ENCODE data around the gene CHSY1.

- TF ChIP-seq EP300 (IDR thresholded peaks at IDR 0.05), result no peak
- TF ChIP-seq, protein P1, sequence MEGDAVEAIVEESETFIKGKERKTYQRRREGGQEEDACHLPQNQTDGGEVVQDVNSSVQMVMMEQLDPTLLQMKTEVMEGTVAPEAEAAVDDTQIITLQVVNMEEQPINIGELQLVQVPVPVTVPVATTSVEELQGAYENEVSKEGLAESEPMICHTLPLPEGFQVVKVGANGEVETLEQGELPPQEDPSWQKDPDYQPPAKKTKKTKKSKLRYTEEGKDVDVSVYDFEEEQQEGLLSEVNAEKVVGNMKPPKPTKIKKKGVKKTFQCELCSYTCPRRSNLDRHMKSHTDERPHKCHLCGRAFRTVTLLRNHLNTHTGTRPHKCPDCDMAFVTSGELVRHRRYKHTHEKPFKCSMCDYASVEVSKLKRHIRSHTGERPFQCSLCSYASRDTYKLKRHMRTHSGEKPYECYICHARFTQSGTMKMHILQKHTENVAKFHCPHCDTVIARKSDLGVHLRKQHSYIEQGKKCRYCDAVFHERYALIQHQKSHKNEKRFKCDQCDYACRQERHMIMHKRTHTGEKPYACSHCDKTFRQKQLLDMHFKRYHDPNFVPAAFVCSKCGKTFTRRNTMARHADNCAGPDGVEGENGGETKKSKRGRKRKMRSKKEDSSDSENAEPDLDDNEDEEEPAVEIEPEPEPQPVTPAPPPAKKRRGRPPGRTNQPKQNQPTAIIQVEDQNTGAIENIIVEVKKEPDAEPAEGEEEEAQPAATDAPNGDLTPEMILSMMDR (IDR thresholded peaks at IDR 0.05), result no peak
- no peak for TF ChIP-seq POLR2A (IDR thresholded peaks at IDR 0.05)
Observed at GRCh38 chr15:101174152-101174920, 77.5 kb downstream of the CHSY1 start.

All from stomach (tissue), 4 donors.